Right lobe of liver (tissue), 6 donors: Measurements from ENCODE around the gene LRP3. TPM values are rescaled to one million over a fixed set of nuclear protein-coding genes. Genes with fewer than 3 reads are reported as not detected.

ENCODE experiments used
- ATAC-seq, 4 donors: fragments of 200-7000 bp; cut with Tn5 transposase; one replicate each; pipeline ENCODE4 v1.9.1; 2020; ENCODE audit warnings: mild to moderate bottlenecking in 4 of 4, moderate library complexity in 4 of 4
- DNase-seq, 3 donors: peaks; one replicate each; pipeline ENCODE4 v3.0.0-alpha.2; 2020
- H3K27ac ChIP-seq, 3 donors: fragments of 200-600 bp; one replicate each; pipeline ENCODE4 v1.8.0; 2022
- H3K27me3 ChIP-seq, 2 donors: fragments of 200-600 bp; one replicate each; pipeline ENCODE4 v1.8.0; 2022
- H3K36me3 ChIP-seq, 4 donors: fragments of 200-600 bp; sonication (generic) in 1 of 4; one replicate each; pipeline versions ENCODE4 v1.5.1 to v1.8.0; 2017 to 2022; ENCODE audit warnings: control low read depth in 1 of 4
- H3K4me1 ChIP-seq, 4 donors: fragments of 200-600 bp; sonication (generic) in 1 of 4; one replicate each; pipeline versions ENCODE4 v1.5.1 to v1.8.0; 2017 to 2022; ENCODE audit warnings: control low read depth in 1 of 4
- H3K4me3 ChIP-seq, 3 donors: fragments of 200-600 bp; one replicate each; pipeline ENCODE4 v1.8.0; 2022
- H3K9me3 ChIP-seq, 4 donors: fragments of 200-600 bp; sonication (generic) in 1 of 4; one replicate each; pipeline versions ENCODE4 v1.5.1 to v1.8.0; 2017 to 2022; ENCODE audit warnings: control low read depth in 1 of 4
- CTCF ChIP-seq, 4 donors: fragments of 200-600 bp in 3 of 4; fragments of 450-650 bp in 1 of 4; IDR thresholded peaks; one replicate each; pipeline versions ENCODE4 v1.5.1 to v1.8.0; 2016 to 2022; ENCODE audit warnings: antibody characterized with exemption in 4 of 4, mild to moderate bottlenecking in 2 of 4
- POLR2A ChIP-seq: fragments of 450-650 bp; IDR thresholded peaks from one replicate; pipeline ENCODE4 v1.6.1; 2017; ENCODE audit warnings: antibody characterized with exemption, mild to moderate bottlenecking
- WGBS: methylation state at CpG from one replicate; pipeline ENCODE4 v1.1.6; 2018; ENCODE audit warnings: low coverage, low lambda C conversion rate; ENCODE audit not compliant: insufficient coverage; ENCODE audit errors: missing lambda C conversion rate; 5-methylcytosine and 5-hydroxymethylcytosine counted together
- intact Hi-C, 2 donors: fragments of 100-400 bp; cut with DNase I; formaldehyde crosslinking; loops; one replicate each; pipeline versions ENCODE4 v1.11.2 to v1.14.1; 2022
- total RNA-seq, 6 experiments: library from RNA; depleted of rRNA in 2 of 6; stranded (reverse); fragments of >200 nt in 2 of 6; fragmentation: NEBNext Ultra II Directional in 3 of 6; extraction: Animal tissue kit (Norgen Biotek cat#: 25700) in 3 of 6; gene quantifications; one replicate each; pipeline versions ENCODE4 v1.1.0 to v1.2.4, GENCODE V29; 2016 to 2023
- donor health status: DM: no; HTN: yes; CAD: no.
- donor health status: DM: no; HTN: no; CAD: no.
- donor health status: DM: no; HTN: no; CAD: no.
- donor health status: DM: no; HTN: yes; CAD: no.
- donor health status: DM: no; HTN: yes; CAD: no.

The LRP3 gene
- total RNA-seq, 6 experiments from 2014 or later = 25.2 to 40.7 (median 33.7) TPM

DNA sequence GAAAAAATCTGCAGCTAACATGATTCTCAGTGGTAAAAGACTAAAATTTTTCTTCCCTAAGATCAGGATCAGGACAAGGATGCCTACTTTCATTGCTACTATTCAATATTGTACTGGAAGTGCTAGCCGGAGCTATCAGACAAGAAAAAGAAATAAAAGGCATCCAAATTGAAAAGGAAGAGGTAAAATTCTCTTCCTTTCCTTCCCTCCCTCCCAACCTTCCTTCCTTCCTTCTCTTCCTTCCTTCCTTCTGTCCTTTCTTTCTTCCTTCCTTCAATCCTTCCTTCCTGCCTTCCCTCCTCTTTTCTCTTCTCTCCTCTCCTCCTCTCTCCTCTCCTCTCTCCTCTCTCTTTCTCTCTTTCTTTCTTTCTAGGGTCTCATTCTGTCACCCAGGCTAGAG, 26.7 kb upstream of the LRP3 start:
- ATAC-seq (no peak), DNase-seq (no peak)
- H3K27me3 ChIP-seq = no peaks in the 10 kb centered on the region
- no peak for TF ChIP-seq POLR2A
- no peaks in the 10 kb centered on the region for H3K9me3 ChIP-seq
- intact Hi-C loops = no loop called here
- no peaks in the 10 kb centered on the region for H3K4me1 ChIP-seq
- no peak overlapping the region for H3K4me3 ChIP-seq
- no peak overlapping the region for H3K27ac ChIP-seq
- 89% methylated on average over 1 of the region's 1 CpG for WGBS
- no peaks in the 10 kb centered on the region for H3K36me3 ChIP-seq

DNA sequence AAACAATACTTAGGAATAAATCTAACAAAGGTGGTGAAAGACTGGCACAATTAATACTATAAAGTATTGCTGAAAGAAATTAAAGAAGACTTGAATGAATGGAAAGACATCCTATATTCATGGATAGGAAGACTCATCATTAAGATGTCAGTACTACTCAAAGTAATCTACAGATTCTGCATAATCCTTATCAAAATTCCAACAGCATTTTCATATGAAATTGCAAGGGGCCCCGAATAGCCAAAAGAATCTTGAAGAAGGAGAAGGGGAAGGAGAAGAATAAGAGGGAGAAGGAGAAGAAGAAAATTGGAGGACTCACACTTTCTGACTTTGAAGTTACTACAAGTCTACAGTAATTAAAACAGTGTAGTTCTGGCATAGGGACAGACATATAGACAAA, 25.6 kb upstream of the LRP3 start:
- WGBS = 100% methylated on average over 1 of the region's 1 CpG
- Histone ChIP-seq H3K9me3 (no peaks in the 10 kb centered on the region), H3K27ac (no peak overlapping the region), H3K4me1 (no peaks in the 10 kb centered on the region), H3K27me3 (no peaks in the 10 kb centered on the region), H3K36me3 (no peaks in the 10 kb centered on the region), H3K4me3 (no peak overlapping the region)
- intact Hi-C loops = no loop called here
- no peak for ATAC-seq
- no peak for DNase-seq
- no peak for TF ChIP-seq POLR2A
- TF ChIP-seq CTCF (IDR thresholded peaks at IDR 0.05) = no peak

DNA sequence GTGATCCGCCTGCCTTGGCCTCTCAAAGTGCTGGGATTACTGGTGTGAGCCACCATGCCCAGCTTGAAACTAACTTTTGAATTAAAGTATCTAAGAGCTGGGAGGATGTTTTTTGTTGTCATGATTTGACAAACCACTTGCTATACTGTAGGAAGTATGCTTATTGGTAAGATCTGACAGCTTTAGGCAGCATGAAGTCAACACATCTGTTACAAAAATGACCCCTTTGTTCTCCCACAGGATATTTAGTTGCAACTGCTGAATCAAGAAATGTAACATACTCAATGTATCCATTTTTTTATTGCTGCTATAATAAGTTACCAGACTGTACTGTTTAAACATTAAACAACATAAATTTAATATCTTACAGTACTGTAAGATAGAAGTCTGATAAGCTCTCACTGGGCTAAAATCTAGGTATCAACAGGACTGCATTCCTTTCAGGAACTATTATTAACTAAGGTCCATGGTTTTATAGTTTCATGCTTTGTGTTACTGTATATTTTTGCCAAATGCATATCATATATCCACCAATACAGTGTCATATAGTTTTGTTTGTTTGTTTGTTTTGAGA, 22.8 kb upstream of the LRP3 start:
- H3K27ac ChIP-seq = no peak overlapping the region
- H3K4me1 ChIP-seq = peaks cover 0 to 8% (median 0%) of the 10 kb centered on the region in 4 donors
- no peaks in the 10 kb centered on the region for H3K27me3 ChIP-seq
- H3K9me3 ChIP-seq = no peaks in the 10 kb centered on the region
- H3K4me3 ChIP-seq = no peak overlapping the region
- WGBS = no CpG with 5 or more reads among the region's 1 CpG
- TF ChIP-seq POLR2A (no peak), CTCF (IDR thresholded peaks at IDR 0.05) (no peak)
- ATAC-seq (no peak), DNase-seq (no peak)
- no peaks in the 10 kb centered on the region for H3K36me3 ChIP-seq
- intact Hi-C loops = no loop called here

DNA sequence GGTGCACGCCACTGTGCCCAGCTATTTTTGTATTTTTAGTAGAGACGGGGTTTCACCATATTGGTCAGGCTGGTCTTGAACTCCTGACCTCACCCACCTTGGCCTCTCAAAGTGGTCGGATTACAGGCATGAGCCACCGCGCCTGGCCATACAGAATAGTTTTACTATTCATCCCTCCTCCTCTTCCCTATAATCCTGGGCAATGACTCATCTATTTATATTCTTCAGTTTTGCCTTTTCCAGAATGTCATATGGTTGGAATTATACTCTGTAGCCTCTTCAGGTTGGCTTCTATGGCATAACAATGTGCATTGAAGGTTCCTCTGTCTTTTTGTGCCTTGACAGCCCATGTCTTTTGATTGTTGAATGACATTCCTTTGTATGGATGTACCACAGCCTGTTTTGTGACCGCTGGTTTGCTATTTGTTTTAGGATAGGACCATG, 22.2 kb upstream of the LRP3 start:
- Histone ChIP-seq H3K4me1 (peaks cover 0 to 8% (median 0%) of the 10 kb centered on the region in 4 donors), H3K36me3 (no peaks in the 10 kb centered on the region), H3K4me3 (no peak overlapping the region), H3K27me3 (no peaks in the 10 kb centered on the region), H3K9me3 (no peaks in the 10 kb centered on the region), H3K27ac (no peak overlapping the region)
- intact Hi-C loops = no loop called here
- TF ChIP-seq POLR2A (no peak), CTCF (IDR thresholded peaks at IDR 0.05) (no peak)
- 92% methylated on average over 6 of the region's 6 CpGs for WGBS
- DNase-seq = no peak
- no peak for ATAC-seq

DNA sequence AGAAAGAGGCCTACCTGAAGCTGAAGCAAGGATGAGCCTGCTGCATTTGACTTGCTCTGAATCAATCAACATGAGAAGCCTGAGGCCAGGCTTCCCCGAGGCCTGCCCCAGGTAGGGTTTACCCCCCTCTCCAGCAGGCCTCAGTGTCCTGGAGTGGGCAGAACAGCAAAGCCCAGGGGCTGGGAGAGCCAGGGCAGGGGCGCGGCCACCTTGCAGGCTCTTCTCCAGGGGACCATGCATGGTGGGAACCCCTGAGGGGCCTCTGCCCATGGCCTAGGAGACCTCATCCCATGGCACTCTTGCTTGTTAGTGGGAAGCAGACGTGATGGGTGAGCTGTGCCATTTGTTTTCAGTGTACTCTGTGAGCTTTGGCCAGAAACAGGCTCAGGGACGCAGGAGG, 19.9 kb upstream of the LRP3 start:
- H3K4me1 ChIP-seq = peaks cover 0 to 18% (median 4%) of the 10 kb centered on the region in 4 donors
- intact Hi-C loops = no loop called here
- H3K4me3 ChIP-seq = no peak overlapping the region
- no peaks in the 10 kb centered on the region for H3K27me3 ChIP-seq
- TF ChIP-seq POLR2A (no peak), CTCF (IDR thresholded peaks at IDR 0.05) (no peak)
- DNase-seq = no peak
- no peaks in the 10 kb centered on the region for H3K36me3 ChIP-seq
- no peaks in the 10 kb centered on the region for H3K9me3 ChIP-seq
- no CpG with 5 or more reads among the region's 5 CpGs for WGBS
- no peak overlapping the region for H3K27ac ChIP-seq
- ATAC-seq = no peak
